NB4 (cell line): ENCODE results near the gene NRXN3.

ENCODE experiments used
- MYC ChIP-seq: IDR thresholded peaks from 2 replicates; pipeline ENCODE4 v1.6.1; 2011; ENCODE audit warnings: low read depth, low read length
- TF ChIP-seq, protein P1 (sequence below): IDR thresholded peaks from one replicate; pipeline ENCODE4 v1.5.1; 2012; ENCODE audit warnings: low read depth, low read length

DNA sequence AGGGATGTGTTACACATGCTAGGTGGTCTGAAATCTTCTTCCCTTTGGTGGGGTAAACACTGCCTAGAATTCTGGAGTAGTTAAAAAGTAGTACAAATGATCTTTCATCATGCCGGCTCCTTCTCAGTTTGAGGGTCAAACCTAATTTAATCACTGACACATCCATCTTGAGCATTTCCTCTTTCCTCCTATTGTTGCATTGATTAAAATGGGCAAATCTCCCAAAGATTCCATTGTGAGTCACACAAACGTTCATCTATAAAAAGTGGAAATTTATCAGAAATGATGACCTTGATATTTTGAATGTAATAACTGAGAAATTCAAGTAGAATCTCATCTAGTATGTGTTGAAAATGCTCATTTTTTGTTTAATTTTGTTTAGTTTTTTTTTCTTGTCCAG is 996.0 kb downstream of the NRXN3 start:
- TF ChIP-seq MYC, result no peak
- TF ChIP-seq, protein P1, sequence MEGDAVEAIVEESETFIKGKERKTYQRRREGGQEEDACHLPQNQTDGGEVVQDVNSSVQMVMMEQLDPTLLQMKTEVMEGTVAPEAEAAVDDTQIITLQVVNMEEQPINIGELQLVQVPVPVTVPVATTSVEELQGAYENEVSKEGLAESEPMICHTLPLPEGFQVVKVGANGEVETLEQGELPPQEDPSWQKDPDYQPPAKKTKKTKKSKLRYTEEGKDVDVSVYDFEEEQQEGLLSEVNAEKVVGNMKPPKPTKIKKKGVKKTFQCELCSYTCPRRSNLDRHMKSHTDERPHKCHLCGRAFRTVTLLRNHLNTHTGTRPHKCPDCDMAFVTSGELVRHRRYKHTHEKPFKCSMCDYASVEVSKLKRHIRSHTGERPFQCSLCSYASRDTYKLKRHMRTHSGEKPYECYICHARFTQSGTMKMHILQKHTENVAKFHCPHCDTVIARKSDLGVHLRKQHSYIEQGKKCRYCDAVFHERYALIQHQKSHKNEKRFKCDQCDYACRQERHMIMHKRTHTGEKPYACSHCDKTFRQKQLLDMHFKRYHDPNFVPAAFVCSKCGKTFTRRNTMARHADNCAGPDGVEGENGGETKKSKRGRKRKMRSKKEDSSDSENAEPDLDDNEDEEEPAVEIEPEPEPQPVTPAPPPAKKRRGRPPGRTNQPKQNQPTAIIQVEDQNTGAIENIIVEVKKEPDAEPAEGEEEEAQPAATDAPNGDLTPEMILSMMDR, result no peak
